K562 (cell line): Measurements from ENCODE around the gene EMX1. TPM values are rescaled to one million over a fixed set of nuclear protein-coding genes. Genes with fewer than 3 reads are reported as not detected.

Experiments used
- ATAC-seq: fragments of 200-7000 bp; cut with Tn5 transposase; 3 replicates; pipeline ENCODE4 v1.9.1; 2020; ENCODE audit warnings: moderate library complexity
- BruUV-seq: library from RNA; stranded (reverse); fragments of 400-500 nt; replicated peaks from 2 replicates; lab custom pipeline; 2021; lab: Mats Ljungman, UMichigan
- CTCF ChIA-PET: fragments of 300-600 bp; formaldehyde crosslinking; extraction: SDS; loops from one replicate; lab custom pipeline; 2021; ENCODE audit warnings: low intra/inter-chr PET ratio; lab: Yijun Ruan, JAX
- POLR2A ChIA-PET: fragments of 300-600, 350-650 bp; sonication (Branson Sonifier 250); formaldehyde crosslinking; extraction: SDS; loops from one replicate; lab custom pipeline; 2021; ENCODE audit warnings: antibody characterized with exemption, inconsistent platforms; lab: Yijun Ruan, JAX
- DNase-seq, 4 experiments: peaks; one replicate each; pipeline versions ENCODE4 v3.0.0 to v3.0.0-alpha.2; 2011 to 2018; ENCODE audit warnings: low spot score in 3 of 4, mixed read lengths in 3 of 4; ENCODE audit errors: extremely low read depth in 1 of 4
- FAIRE-seq: peaks from 2 replicates; lab custom pipeline; 2011; peaks lifted over from hg19 to GRCh38; lab: Jason Lieb, UNC
- H2AFZ ChIP-seq: 2 replicates; pipeline ENCODE4 v1.6.0; 2011; ENCODE audit warnings: low read depth, low read length, control low read depth, inconsistent platforms
- H3K27ac ChIP-seq: fragments of 200-600 bp; 3 replicates; pipeline ENCODE4 v1.8.0; 2011; ENCODE audit warnings: low read depth, mild to moderate bottlenecking, control low read depth, inconsistent platforms, low read length, moderate library complexity, mixed read lengths; ENCODE audit errors: extremely low read depth
- H3K27me3 ChIP-seq, 2 experiments: fragments of 300-600 bp in 1 of 2; 2 replicates in 1 of 2; 3 replicates in 1 of 2; pipeline versions ENCODE4 v1.6.0 to v1.8.0; 2011; ENCODE audit warnings: inconsistent platforms in 2 of 2, low read length in 2 of 2, mild to moderate bottlenecking in 1 of 2, mixed read lengths in 1 of 2, moderate library complexity in 1 of 2; ENCODE audit not compliant: control insufficient read depth in 2 of 2, insufficient read depth in 2 of 2
- H3K36me3 ChIP-seq: fragments of 300-600 bp; 3 replicates; pipeline ENCODE4 v1.8.0; 2011; ENCODE audit warnings: mild to moderate bottlenecking, low read length, inconsistent platforms; ENCODE audit not compliant: control insufficient read depth, insufficient read depth
- H3K4me1 ChIP-seq, 2 experiments: fragments of 200-600 bp in 1 of 2; replicated peaks in 1 of 2; 2 replicates in 1 of 2; 3 replicates in 1 of 2; pipeline versions ENCODE4 v1.5.1 to v1.8.0; 2011; ENCODE audit warnings: inconsistent platforms in 2 of 2, low read length in 2 of 2, mild to moderate bottlenecking in 1 of 2, mixed read lengths in 1 of 2, moderate library complexity in 1 of 2; ENCODE audit not compliant: control insufficient read depth in 2 of 2, insufficient read depth in 2 of 2
- H3K4me2 ChIP-seq: 2 replicates; pipeline ENCODE4 v1.6.1; 2011; ENCODE audit warnings: low read length, control low read depth, inconsistent platforms, mixed read lengths; ENCODE audit not compliant: insufficient read depth
- H3K4me3 ChIP-seq: fragments of 200-600 bp; sonication (generic), shearing (Covaris generic); 2 replicates; pipeline ENCODE4 v1.5.1; 2016; ENCODE audit warnings: control low read depth, inconsistent platforms
- H3K79me2 ChIP-seq: fragments of 200-600 bp; 3 replicates; pipeline ENCODE4 v1.8.0; 2011; ENCODE audit warnings: low read length, inconsistent platforms; ENCODE audit not compliant: control insufficient read depth, insufficient read depth
- H3K9ac ChIP-seq, 2 experiments: 2 replicates each; pipeline versions ENCODE4 v1.6.0 to v1.6.1; 2011; ENCODE audit warnings: low read depth in 2 of 2, low read length in 2 of 2, control low read depth in 1 of 2, inconsistent platforms in 1 of 2, mild to moderate bottlenecking in 1 of 2, mixed read lengths in 1 of 2; ENCODE audit not compliant: insufficient read depth in 1 of 2
- H3K9me1 ChIP-seq: one replicate; pipeline ENCODE4 v1.6.0; 2011; ENCODE audit warnings: inconsistent platforms, mild to moderate bottlenecking, low read length, moderate library complexity; ENCODE audit not compliant: control insufficient read depth, insufficient read depth
- H3K9me3 ChIP-seq: replicated peaks from 2 replicates; pipeline ENCODE4 v1.5.1; 2011; ENCODE audit warnings: low read depth, low read length, inconsistent platforms; ENCODE audit not compliant: control insufficient read depth, insufficient read depth
- H4K20me1 ChIP-seq: replicated peaks from 2 replicates; pipeline ENCODE4 v1.6.1; 2011; ENCODE audit warnings: low read length, inconsistent platforms, mixed read lengths; ENCODE audit not compliant: control insufficient read depth, insufficient read depth
- BRD9 ChIP-seq: fragments of 450-650 bp; IDR thresholded peaks from 2 replicates; pipeline ENCODE4 v1.6.1; 2018; ENCODE audit warnings: low read depth; ENCODE audit not compliant: partially characterized antibody
- E2F1 ChIP-seq: sonication (generic); formaldehyde crosslinking; IDR thresholded peaks from 2 replicates; pipeline ENCODE4 v1.8.1; 2023; ENCODE audit warnings: mild to moderate bottlenecking, missing genetic modification reagents, moderate library complexity
- FOS ChIP-seq: IDR thresholded peaks from 3 replicates; pipeline ENCODE4 v1.6.1; 2011; ENCODE audit not compliant: insufficient read length; ENCODE audit errors: extremely low read depth
- HDAC2 ChIP-seq: fragments of 450-650 bp; IDR thresholded peaks from 2 replicates; pipeline ENCODE4 v1.6.1; 2016; ENCODE audit warnings: mild to moderate bottlenecking
- KLF1 ChIP-seq: fragments of 450-650 bp; IDR thresholded peaks from 2 replicates; pipeline ENCODE4 v1.6.1; 2016; ENCODE audit warnings: missing genetic modification characterization, missing compliant biosample characterization
- MIER1 ChIP-seq: fragments of 450-650 bp; IDR thresholded peaks from 2 replicates; pipeline ENCODE4 v1.6.1; 2016; ENCODE audit warnings: antibody characterized with exemption, mild to moderate bottlenecking, low read depth
- RB1 ChIP-seq: fragments of 450-650 bp; IDR thresholded peaks from 2 replicates; pipeline ENCODE4 v1.6.1; 2017; ENCODE audit warnings: low read depth, mild to moderate bottlenecking
- WHSC1 ChIP-seq: IDR thresholded peaks from one replicate; pipeline ENCODE4 v1.6.1; 2012; ENCODE audit warnings: low read length, control low read depth, inconsistent platforms
- ZKSCAN8 ChIP-seq: fragments of 200-800 bp; sonication (Bioruptor generic); IDR thresholded peaks from 2 replicates; pipeline ENCODE4 v1.6.1; 2016; ENCODE audit warnings: missing genetic modification characterization, missing compliant biosample characterization
- WGBS: fragments of 100-300 bp; shearing (Covaris generic); methylation state at CpG from one replicate; pipeline ENCODE4 v1.1.6; 2016; ENCODE audit warnings: low coverage, mixed read lengths; ENCODE audit not compliant: insufficient coverage; ENCODE audit errors: missing lambda C conversion rate; 5-methylcytosine and 5-hydroxymethylcytosine counted together
- in situ Hi-C: fragments of 300-500 bp; cut with MboI; formaldehyde crosslinking; loops from 4 replicates; pipeline ENCODE4 v1.15.0; 2018; ENCODE audit warnings: inconsistent platforms, mixed read lengths
- intact Hi-C: fragments of 100-400 bp; cut with micrococcal nuclease; formaldehyde crosslinking; loops from 2 replicates; pipeline ENCODE4 v1.14.2; 2022
- polyA plus RNA-seq, 8 experiments: library from polyadenylated mRNA; depleted of rRNA in 4 of 8; stranded (reverse) in 5 of 8; unstranded in 3 of 8; fragments of >200 nt; fragmentation: Nextera tagmentation in 2 of 8; fragmentation: Illumina TruSeq in 1 of 8; extraction: Ambion mirVana in 2 of 8; extraction: Trizol in 1 of 8; gene quantifications; 2 replicates each; pipeline versions ENCODE4 v1.2.1 to v1.2.3, GENCODE V29; 2011 to 2014; ENCODE audit warnings: inconsistent platforms in 1 of 8, missing spikeins in 1 of 8
- total RNA-seq, 7 experiments: library from RNA; depleted of rRNA in 6 of 7; stranded (reverse); fragments of >200 nt in 6 of 7; fragmentation: Illumina TruSeq in 2 of 7; extraction: Trizol in 2 of 7; gene quantifications; 2 replicates each; pipeline versions ENCODE4 v1.2.1 to v1.2.3, GENCODE V29; 2011 to 2021; ENCODE audit warnings: low replicate concordance in 1 of 7
- TF ChIP-seq, protein P1 (sequence below): fragments of 250-450 bp; sonication (Bioruptor Pico); IDR thresholded peaks from 2 replicates; pipeline ENCODE4 v1.5.0; 2021
- TF ChIP-seq, protein P2 (sequence below): fragments of 250-450 bp; sonication (Bioruptor Pico); IDR thresholded peaks from 2 replicates; pipeline ENCODE4 v1.4.0; 2020; ENCODE audit warnings: mild to moderate bottlenecking, moderate library complexity
- TF ChIP-seq, protein P3 (sequence below): sonication (generic); IDR thresholded peaks from 2 replicates; pipeline ENCODE4 v1.6.1; 2016
- TF ChIP-seq, protein P4 (sequence below): fragments of 250-450 bp; sonication (Bioruptor Pico); IDR thresholded peaks from 2 replicates; pipeline ENCODE4 v1.4.0; 2020; ENCODE audit warnings: mild to moderate bottlenecking

EMX1 gene
- total and polyA plus RNA-seq, 9 of the 15 experiments (the other 6 are each of a cell fraction or from before 2014, with no cell fraction given), result 0.10 to 0.32 (median 0.21) TPM; not detected in 6

- Histone ChIP-seq H3K9me3 (no peaks in the 10 kb centered on the region), H3K27me3 (peaks cover 66 to 74% of the 10 kb centered on the region in 2 experiments), H3K4me2 (peak overlapping the region; percentile 54), H3K27ac (no peak overlapping the region), H2AFZ (peak overlapping the region; percentile 84), H3K4me3 (no peak overlapping the region), H3K36me3 (no peaks in the 10 kb centered on the region), H3K9ac (peak overlapping the region in 1 of 2 experiments; percentile 83; a peak in 2 of 4 replicates), H3K4me1 (peaks cover 0 to 53% of the 10 kb centered on the region in 2 experiments; a peak in 3 of 5 replicates), H4K20me1 (peaks cover 32% of the 10 kb centered on the region; the same call in 1 of the 2 replicates), H3K9me1 (no peaks in the 10 kb centered on the region), H3K79me2 (no peaks in the 10 kb centered on the region)
- CTCF ChIA-PET, result no interaction called here
- in situ Hi-C loops, result no loop called here
- 68% methylated on average over 15 of the region's 29 CpGs for WGBS
- intact Hi-C loops, result no loop called here
- POLR2A ChIA-PET, result interaction anchor here (1.1 kb wide), 1 partner anchor 25 kb away, joined by 3 read pairs; no protein-coding TSS in a partner anchor
- DNase-seq, result no peak
- no peak for ATAC-seq
- no peak for FAIRE-seq
- BruUV-seq, result no TSS peak
- TF ChIP-seq, protein P1, sequence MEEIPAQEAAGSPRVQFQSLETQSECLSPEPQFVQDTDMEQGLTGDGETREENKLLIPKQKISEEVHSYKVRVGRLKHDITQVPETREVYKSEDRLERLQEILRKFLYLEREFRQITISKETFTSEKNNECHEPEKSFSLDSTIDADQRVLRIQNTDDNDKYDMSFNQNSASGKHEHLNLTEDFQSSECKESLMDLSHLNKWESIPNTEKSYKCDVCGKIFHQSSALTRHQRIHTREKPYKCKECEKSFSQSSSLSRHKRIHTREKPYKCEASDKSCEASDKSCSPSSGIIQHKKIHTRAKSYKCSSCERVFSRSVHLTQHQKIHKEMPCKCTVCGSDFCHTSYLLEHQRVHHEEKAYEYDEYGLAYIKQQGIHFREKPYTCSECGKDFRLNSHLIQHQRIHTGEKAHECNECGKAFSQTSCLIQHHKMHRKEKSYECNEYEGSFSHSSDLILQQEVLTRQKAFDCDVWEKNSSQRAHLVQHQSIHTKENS, result no peak
- TF ChIP-seq, protein P2, sequence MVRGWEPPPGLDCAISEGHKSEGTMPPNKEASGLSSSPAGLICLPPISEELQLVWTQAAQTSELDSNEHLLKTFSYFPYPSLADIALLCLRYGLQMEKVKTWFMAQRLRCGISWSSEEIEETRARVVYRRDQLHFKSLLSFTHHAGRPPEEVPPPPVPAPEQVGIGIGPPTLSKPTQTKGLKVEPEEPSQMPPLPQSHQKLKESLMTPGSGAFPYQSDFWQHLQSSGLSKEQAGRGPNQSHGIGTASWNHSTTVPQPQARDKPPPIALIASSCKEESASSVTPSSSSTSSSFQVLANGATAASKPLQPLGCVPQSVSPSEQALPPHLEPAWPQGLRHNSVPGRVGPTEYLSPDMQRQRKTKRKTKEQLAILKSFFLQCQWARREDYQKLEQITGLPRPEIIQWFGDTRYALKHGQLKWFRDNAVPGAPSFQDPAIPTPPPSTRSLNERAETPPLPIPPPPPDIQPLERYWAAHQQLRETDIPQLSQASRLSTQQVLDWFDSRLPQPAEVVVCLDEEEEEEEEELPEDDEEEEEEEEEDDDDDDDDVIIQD (CRISPR knock-in tag), result no peak
- TF ChIP-seq, protein P3, sequence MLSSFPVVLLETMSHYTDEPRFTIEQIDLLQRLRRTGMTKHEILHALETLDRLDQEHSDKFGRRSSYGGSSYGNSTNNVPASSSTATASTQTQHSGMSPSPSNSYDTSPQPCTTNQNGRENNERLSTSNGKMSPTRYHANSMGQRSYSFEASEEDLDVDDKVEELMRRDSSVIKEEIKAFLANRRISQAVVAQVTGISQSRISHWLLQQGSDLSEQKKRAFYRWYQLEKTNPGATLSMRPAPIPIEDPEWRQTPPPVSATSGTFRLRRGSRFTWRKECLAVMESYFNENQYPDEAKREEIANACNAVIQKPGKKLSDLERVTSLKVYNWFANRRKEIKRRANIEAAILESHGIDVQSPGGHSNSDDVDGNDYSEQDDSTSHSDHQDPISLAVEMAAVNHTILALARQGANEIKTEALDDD, result no peak
- TF ChIP-seq ZKSCAN8 (CRISPR knock-in tag) (no peak), MIER1 (no peak), KLF1 (tag) (no peak), FOS (no peak), BRD9 (no peak), WHSC1 (no peak), HDAC2 (no peak), RB1 (no peak), E2F1 (CRISPR knock-in tag) (no peak)
- TF ChIP-seq, protein P4, sequence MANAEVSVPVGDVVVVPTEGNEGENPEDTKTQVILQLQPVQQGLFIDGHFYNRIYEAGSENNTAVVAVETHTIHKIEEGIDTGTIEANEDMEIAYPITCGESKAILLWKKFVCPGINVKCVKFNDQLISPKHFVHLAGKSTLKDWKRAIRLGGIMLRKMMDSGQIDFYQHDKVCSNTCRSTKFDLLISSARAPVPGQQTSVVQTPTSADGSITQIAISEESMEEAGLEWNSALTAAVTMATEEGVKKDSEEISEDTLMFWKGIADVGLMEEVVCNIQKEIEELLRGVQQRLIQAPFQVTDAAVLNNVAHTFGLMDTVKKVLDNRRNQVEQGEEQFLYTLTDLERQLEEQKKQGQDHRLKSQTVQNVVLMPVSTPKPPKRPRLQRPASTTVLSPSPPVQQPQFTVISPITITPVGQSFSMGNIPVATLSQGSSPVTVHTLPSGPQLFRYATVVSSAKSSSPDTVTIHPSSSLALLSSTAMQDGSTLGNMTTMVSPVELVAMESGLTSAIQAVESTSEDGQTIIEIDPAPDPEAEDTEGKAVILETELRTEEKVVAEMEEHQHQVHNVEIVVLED (CRISPR knock-in tag), result no peak
Observed at GRCh38 chr2:72916743-72917137, 579 bp upstream of the EMX1 start.
